Epidermal melanocyte (primary cell): ENCODE measurements around the gene ERMAP.
A peak's percentile ranks its signal among the peaks of the same experiment; 100 is the strongest.
"Not testable (repeated sequence)": the region's sequence is repeated elsewhere in the genome, so short reads cannot be mapped to it uniquely, and the experiment has no call there.

Experiments used
- DNase-seq: peaks from one replicate; pipeline ENCODE4 v3.0.0; 2011; ENCODE audit warnings: low spot score; ENCODE audit not compliant: insufficient read length

Gene ERMAP

GRCh38 chr1:42844592-42845140 lies 27.7 kb downstream of the ERMAP start:
- no peak for DNase-seq

- DNase-seq, result no peak
Measured at GRCh38 chr1:42845193-42845592, 28.3 kb downstream of the ERMAP start.

GRCh38 chr1:42845866-42846256 lies 28.9 kb downstream of the ERMAP start:
- no peak for DNase-seq

GRCh38 chr1:42846257-42847110 lies 29.6 kb downstream of the ERMAP start, which contains the start of gene ZNF691:
ZNF691 (plus strand) TSS chr1:42846613; CDS start chr1:42849659, 3,046 bp downstream.
- peak; percentile 99 for DNase-seq

GRCh38 chr1:42847111-42847595 lies 30.2 kb downstream of the ERMAP start:
- no peak for DNase-seq

GRCh38 chr1:42847721-42848460 lies 31.0 kb downstream of the ERMAP start:
- DNase-seq, result no peak

GRCh38 chr1:42848823-42849537 lies 32.1 kb downstream of the ERMAP start:
- DNase-seq, result no peak

- no peak for DNase-seq
Measured at GRCh38 chr1:42849944-42850343, 33.0 kb downstream of the ERMAP start.

- no peak for DNase-seq
Measured at GRCh38 chr1:42851420-42851819, 34.5 kb downstream of the ERMAP start.

- DNase-seq, result no peak
Measured at GRCh38 chr1:42851960-42852607, 35.2 kb downstream of the ERMAP start.

GRCh38 chr1:42852608-42852980 lies 35.7 kb downstream of the ERMAP start:
- DNase-seq, result no peak

GRCh38 chr1:42853116-42853884 lies 36.4 kb downstream of the ERMAP start:
- no peak for DNase-seq

- DNase-seq, result not testable (repeated sequence)
Measured at GRCh38 chr1:42856554-42856953, 39.6 kb downstream of the ERMAP start.

- DNase-seq, result not testable (repeated sequence)
Measured at GRCh38 chr1:42859366-42859765, 42.4 kb downstream of the ERMAP start.

- DNase-seq, result no peak
Measured at GRCh38 chr1:42860339-42861013, 43.6 kb downstream of the ERMAP start.

- no peak for DNase-seq
Measured at GRCh38 chr1:42861014-42861399, 44.1 kb downstream of the ERMAP start.

- no peak for DNase-seq
Measured at GRCh38 chr1:42866549-42866948, 49.6 kb downstream of the ERMAP start.

GRCh38 chr1:42868466-42868865 lies 51.5 kb downstream of the ERMAP start:
- not testable (repeated sequence) for DNase-seq

- DNase-seq, result not testable (repeated sequence)
Measured at GRCh38 chr1:42869254-42869653, 52.3 kb downstream of the ERMAP start.

GRCh38 chr1:42869751-42870150 lies 52.8 kb downstream of the ERMAP start:
- DNase-seq, result not testable (repeated sequence)
